ENCODE measurements around the gene RAB3GAP1.

Gene RAB3GAP1

DNA sequence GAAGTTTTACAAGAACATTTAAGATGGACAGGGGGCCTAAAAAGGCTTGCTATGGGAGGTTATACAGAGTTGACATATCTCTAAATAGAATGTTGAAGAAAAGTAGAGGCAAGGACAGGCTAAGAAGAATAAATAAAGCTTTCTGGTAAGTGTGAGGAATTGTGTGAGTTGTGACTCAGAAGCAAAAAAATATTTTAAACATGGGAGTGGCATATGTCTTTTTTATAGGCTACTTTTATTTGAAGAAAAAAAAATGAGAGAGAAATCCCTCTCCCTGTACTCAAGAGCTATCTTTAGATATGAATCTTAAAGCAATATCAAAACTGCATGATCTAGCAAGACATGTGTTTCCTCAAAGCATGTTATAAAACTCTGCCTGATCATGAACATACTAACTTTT, 41.1 kb downstream of the RAB3GAP1 start:
- DNase-seq, result no peak
- Histone ChIP-seq H3K36me3 (ENCODE audit: insufficient read depth, low read length) (peaks cover 23% of the 10 kb centered on the region; the same call in 1 of the 2 replicates), H3K79me2 (ENCODE audit: insufficient read depth, low read length) (peaks cover under 1% of the 10 kb centered on the region; the same call in 1 of the 2 replicates), H2AFZ (ENCODE audit: low read depth, low read length) (no peak overlapping the region), H3K4me1 (ENCODE audit: insufficient read depth, low read length) (no peaks in the 10 kb centered on the region), H3K9ac (ENCODE audit: low read depth, low read length) (no peak overlapping the region), H4K20me1 (ENCODE audit: insufficient read depth, low read length) (no peaks in the 10 kb centered on the region), H3K27ac (ENCODE audit: low read length) (no peak overlapping the region), H3K27me3 (ENCODE audit: insufficient read depth, low read length, poor library complexity) (no peaks in the 10 kb centered on the region), H3K9me3 (ENCODE audit: insufficient read depth, low read length, severe bottlenecking) (no peaks in the 10 kb centered on the region), H3K4me2 (ENCODE audit: insufficient read depth, low read length) (no peak overlapping the region), H3K4me3 (ENCODE audit: low read depth in 1 of 2, low read length in 2 of 2) (no peak overlapping the region)
- ATAC-seq (ENCODE audit: insufficient read depth, low read depth), result no peak
- TF ChIP-seq, protein P1, sequence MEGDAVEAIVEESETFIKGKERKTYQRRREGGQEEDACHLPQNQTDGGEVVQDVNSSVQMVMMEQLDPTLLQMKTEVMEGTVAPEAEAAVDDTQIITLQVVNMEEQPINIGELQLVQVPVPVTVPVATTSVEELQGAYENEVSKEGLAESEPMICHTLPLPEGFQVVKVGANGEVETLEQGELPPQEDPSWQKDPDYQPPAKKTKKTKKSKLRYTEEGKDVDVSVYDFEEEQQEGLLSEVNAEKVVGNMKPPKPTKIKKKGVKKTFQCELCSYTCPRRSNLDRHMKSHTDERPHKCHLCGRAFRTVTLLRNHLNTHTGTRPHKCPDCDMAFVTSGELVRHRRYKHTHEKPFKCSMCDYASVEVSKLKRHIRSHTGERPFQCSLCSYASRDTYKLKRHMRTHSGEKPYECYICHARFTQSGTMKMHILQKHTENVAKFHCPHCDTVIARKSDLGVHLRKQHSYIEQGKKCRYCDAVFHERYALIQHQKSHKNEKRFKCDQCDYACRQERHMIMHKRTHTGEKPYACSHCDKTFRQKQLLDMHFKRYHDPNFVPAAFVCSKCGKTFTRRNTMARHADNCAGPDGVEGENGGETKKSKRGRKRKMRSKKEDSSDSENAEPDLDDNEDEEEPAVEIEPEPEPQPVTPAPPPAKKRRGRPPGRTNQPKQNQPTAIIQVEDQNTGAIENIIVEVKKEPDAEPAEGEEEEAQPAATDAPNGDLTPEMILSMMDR (IDR thresholded peaks at IDR 0.05; ENCODE audit: borderline replicate concordance, extremely low read depth, low read length, poor library complexity, severe bottlenecking), result no peak
- no peak for TF ChIP-seq EZH2 (IDR thresholded peaks at IDR 0.05; ENCODE audit: borderline replicate concordance, low read depth, low read length, severe bottlenecking)

DNA sequence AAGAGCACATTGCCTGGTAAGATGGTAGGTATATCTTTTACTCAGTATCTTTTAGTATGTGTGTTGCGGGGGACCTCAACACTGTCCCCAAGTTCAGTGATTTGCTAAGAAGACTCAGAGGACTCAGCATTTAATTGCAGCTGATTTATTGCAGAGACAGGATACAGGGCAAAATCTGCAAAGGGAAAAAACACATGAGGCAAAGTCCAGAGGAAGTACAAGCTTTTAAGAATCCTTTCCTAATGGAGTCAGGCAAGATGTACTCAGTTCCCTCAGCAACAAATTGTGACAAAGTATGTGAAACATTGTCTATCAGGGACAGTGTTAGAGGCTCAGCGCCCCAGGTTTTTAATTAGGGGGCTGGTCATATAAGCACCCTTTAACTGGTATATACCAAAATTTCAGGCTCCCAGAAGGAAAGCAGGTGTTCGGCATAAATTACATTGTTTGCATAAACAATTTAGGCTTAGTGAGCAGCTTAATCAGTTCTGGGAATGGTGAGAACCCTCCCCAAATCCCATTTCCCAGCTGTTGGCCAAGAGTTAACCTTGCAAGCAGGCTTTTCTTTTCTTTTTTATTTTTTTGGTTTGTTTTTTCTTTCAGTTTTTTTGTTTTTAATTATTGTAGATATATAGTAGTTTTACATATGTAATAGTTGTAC, 41.7 kb downstream of the RAB3GAP1 start:
- no peak overlapping the region for H3K4me3 ChIP-seq (ENCODE audit: low read depth in 1 of 2, low read length in 2 of 2)
- TF ChIP-seq, protein P1 (IDR thresholded peaks at IDR 0.05; ENCODE audit: borderline replicate concordance, extremely low read depth, low read length, poor library complexity, severe bottlenecking), result no peak
- TF ChIP-seq EZH2 (IDR thresholded peaks at IDR 0.05; ENCODE audit: borderline replicate concordance, low read depth, low read length, severe bottlenecking), result no peak
- H4K20me1 ChIP-seq (ENCODE audit: insufficient read depth, low read length), result no peaks in the 10 kb centered on the region
- no peak overlapping the region for H3K27ac ChIP-seq (ENCODE audit: low read length)
- H3K4me1 ChIP-seq (ENCODE audit: insufficient read depth, low read length), result no peaks in the 10 kb centered on the region
- H3K36me3 ChIP-seq (ENCODE audit: insufficient read depth, low read length), result peaks cover 23% of the 10 kb centered on the region; the same call in 1 of the 2 replicates
- no peaks in the 10 kb centered on the region for H3K79me2 ChIP-seq (ENCODE audit: insufficient read depth, low read length)
- H2AFZ ChIP-seq (ENCODE audit: low read depth, low read length), result no peak overlapping the region
- H3K9me3 ChIP-seq (ENCODE audit: insufficient read depth, low read length, severe bottlenecking), result no peaks in the 10 kb centered on the region
- ATAC-seq (ENCODE audit: insufficient read depth, low read depth) (no peak), DNase-seq (no peak)
- no peak overlapping the region for H3K9ac ChIP-seq (ENCODE audit: low read depth, low read length)
- no peaks in the 10 kb centered on the region for H3K27me3 ChIP-seq (ENCODE audit: insufficient read depth, low read length, poor library complexity)
- no peak overlapping the region for H3K4me2 ChIP-seq (ENCODE audit: insufficient read depth, low read length)

DNA sequence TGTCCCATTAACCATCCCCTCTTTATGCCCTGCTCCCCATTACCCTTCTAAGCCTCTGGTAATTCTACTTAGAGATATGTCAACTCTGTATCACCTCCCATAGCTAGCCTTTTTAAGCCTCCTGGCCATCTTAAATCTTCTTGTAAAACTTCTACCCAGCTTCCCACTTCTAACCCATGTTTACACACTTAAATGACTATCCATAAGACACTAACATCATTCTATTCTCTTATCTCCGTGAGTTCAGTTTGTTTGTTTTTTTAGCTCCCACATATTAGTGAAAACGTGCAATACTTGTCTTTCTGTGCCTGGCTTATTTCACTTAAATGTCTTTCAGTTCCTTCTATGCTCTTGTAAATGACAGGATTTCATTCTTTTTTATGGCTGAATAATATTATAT, 42.4 kb downstream of the RAB3GAP1 start:
- H3K4me1 ChIP-seq (ENCODE audit: insufficient read depth, low read length), result no peaks in the 10 kb centered on the region
- TF ChIP-seq, protein P1 (IDR thresholded peaks at IDR 0.05; ENCODE audit: borderline replicate concordance, extremely low read depth, low read length, poor library complexity, severe bottlenecking), result no peak
- TF ChIP-seq EZH2 (IDR thresholded peaks at IDR 0.05; ENCODE audit: borderline replicate concordance, low read depth, low read length, severe bottlenecking), result no peak
- ATAC-seq (ENCODE audit: insufficient read depth, low read depth), result no peak
- no peak overlapping the region for H3K4me2 ChIP-seq (ENCODE audit: insufficient read depth, low read length)
- peaks cover 21% of the 10 kb centered on the region; the same call in 1 of the 2 replicates for H3K36me3 ChIP-seq (ENCODE audit: insufficient read depth, low read length)
- no peak overlapping the region for H3K4me3 ChIP-seq (ENCODE audit: low read depth in 1 of 2, low read length in 2 of 2)
- no peaks in the 10 kb centered on the region for H3K27me3 ChIP-seq (ENCODE audit: insufficient read depth, low read length, poor library complexity)
- no peaks in the 10 kb centered on the region for H3K79me2 ChIP-seq (ENCODE audit: insufficient read depth, low read length)
- no peak overlapping the region for H3K27ac ChIP-seq (ENCODE audit: low read length)
- H4K20me1 ChIP-seq (ENCODE audit: insufficient read depth, low read length), result no peaks in the 10 kb centered on the region
- no peak for DNase-seq
- H3K9ac ChIP-seq (ENCODE audit: low read depth, low read length), result no peak overlapping the region
- H3K9me3 ChIP-seq (ENCODE audit: insufficient read depth, low read length, severe bottlenecking), result no peaks in the 10 kb centered on the region
- no peak overlapping the region for H2AFZ ChIP-seq (ENCODE audit: low read depth, low read length)

All from DND-41 (cell line).